ENCODE measurements around the gene SLC8A1.

Gene SLC8A1

GRCh38 chr2:40178171-40178778, 273.6 kb downstream of the SLC8A1 start:
- Histone ChIP-seq H3K4me3 (ENCODE audit: low read length) (no peak overlapping the region), H3K36me3 (ENCODE audit: insufficient read depth, low read length) (no peaks in the 10 kb centered on the region), H3K9me3 (ENCODE audit: low read length) (no peaks in the 10 kb centered on the region)

GRCh38 chr2:40177366-40177765, 274.5 kb downstream of the SLC8A1 start:
- H3K4me1 ChIP-seq (ENCODE audit: insufficient read depth, low read length) = peaks cover 7% of the 10 kb centered on the region
- no peaks in the 10 kb centered on the region for H3K36me3 ChIP-seq (ENCODE audit: insufficient read depth, low read length)
- H3K27me3 ChIP-seq (ENCODE audit: insufficient read depth, low read length) = no peaks in the 10 kb centered on the region
- no peak overlapping the region for H3K4me3 ChIP-seq (ENCODE audit: low read length)
- H3K9me3 ChIP-seq (ENCODE audit: low read length) = no peaks in the 10 kb centered on the region
- H2AFZ ChIP-seq (ENCODE audit: low read depth, low read length) = no peak overlapping the region

More at GRCh38 chr2:40178171-40178778, 273.6 kb downstream of the SLC8A1 start:
- no peaks in the 10 kb centered on the region for H3K27me3 ChIP-seq (ENCODE audit: insufficient read depth, low read length)
- H2AFZ ChIP-seq (ENCODE audit: low read depth, low read length) = no peak overlapping the region
- peaks cover 4% of the 10 kb centered on the region for H3K4me1 ChIP-seq (ENCODE audit: insufficient read depth, low read length)

- H3K4me1 ChIP-seq (ENCODE audit: insufficient read depth, low read length) = peaks cover 7% of the 10 kb centered on the region
- H3K9me3 ChIP-seq (ENCODE audit: low read length) = no peaks in the 10 kb centered on the region
- H3K36me3 ChIP-seq (ENCODE audit: insufficient read depth, low read length) = no peaks in the 10 kb centered on the region
- H3K27me3 ChIP-seq (ENCODE audit: insufficient read depth, low read length) = no peaks in the 10 kb centered on the region
- H3K4me3 ChIP-seq (ENCODE audit: low read length) = no peak overlapping the region
- H2AFZ ChIP-seq (ENCODE audit: low read depth, low read length) = no peak overlapping the region
These were observed 278.6 kb downstream of the SLC8A1 start for GRCh38 chr2:40173276-40173675.

- Histone ChIP-seq H3K4me3 (ENCODE audit: low read length) (no peak overlapping the region), H3K4me1 (ENCODE audit: insufficient read depth, low read length) (peaks cover 20% of the 10 kb centered on the region), H2AFZ (ENCODE audit: low read depth, low read length) (no peak overlapping the region), H3K27me3 (ENCODE audit: insufficient read depth, low read length) (no peaks in the 10 kb centered on the region), H3K9me3 (ENCODE audit: low read length) (no peaks in the 10 kb centered on the region), H3K36me3 (ENCODE audit: insufficient read depth, low read length) (no peaks in the 10 kb centered on the region)
These were observed 282.0 kb downstream of the SLC8A1 start for GRCh38 chr2:40169856-40170255.

GRCh38 chr2:40169430-40169829, 282.5 kb downstream of the SLC8A1 start:
- Histone ChIP-seq H3K36me3 (ENCODE audit: insufficient read depth, low read length) (no peaks in the 10 kb centered on the region), H3K9me3 (ENCODE audit: low read length) (no peaks in the 10 kb centered on the region), H3K27me3 (ENCODE audit: insufficient read depth, low read length) (no peaks in the 10 kb centered on the region), H3K4me3 (ENCODE audit: low read length) (no peak overlapping the region), H2AFZ (ENCODE audit: low read depth, low read length) (no peak overlapping the region), H3K4me1 (ENCODE audit: insufficient read depth, low read length) (peaks cover 20% of the 10 kb centered on the region)

GRCh38 chr2:40168546-40168945, 283.3 kb downstream of the SLC8A1 start:
- H3K27me3 ChIP-seq (ENCODE audit: insufficient read depth, low read length) = no peaks in the 10 kb centered on the region
- no peak overlapping the region for H3K4me3 ChIP-seq (ENCODE audit: low read length)
- peaks cover 18% of the 10 kb centered on the region for H3K4me1 ChIP-seq (ENCODE audit: insufficient read depth, low read length)
- H3K9me3 ChIP-seq (ENCODE audit: low read length) = no peaks in the 10 kb centered on the region
- no peak overlapping the region for H2AFZ ChIP-seq (ENCODE audit: low read depth, low read length)
- no peaks in the 10 kb centered on the region for H3K36me3 ChIP-seq (ENCODE audit: insufficient read depth, low read length)

- no peaks in the 10 kb centered on the region for H3K27me3 ChIP-seq (ENCODE audit: insufficient read depth, low read length)
- no peak overlapping the region for H3K4me3 ChIP-seq (ENCODE audit: low read length)
- H2AFZ ChIP-seq (ENCODE audit: low read depth, low read length) = no peak overlapping the region
- H3K9me3 ChIP-seq (ENCODE audit: low read length) = no peaks in the 10 kb centered on the region
- peaks cover 13% of the 10 kb centered on the region for H3K4me1 ChIP-seq (ENCODE audit: insufficient read depth, low read length)
- H3K36me3 ChIP-seq (ENCODE audit: insufficient read depth, low read length) = no peaks in the 10 kb centered on the region
These were observed 283.9 kb downstream of the SLC8A1 start for GRCh38 chr2:40168032-40168431.

- no peaks in the 10 kb centered on the region for H3K27me3 ChIP-seq (ENCODE audit: insufficient read depth, low read length)
- no peaks in the 10 kb centered on the region for H3K36me3 ChIP-seq (ENCODE audit: insufficient read depth, low read length)
- H3K4me1 ChIP-seq (ENCODE audit: insufficient read depth, low read length) = peaks cover 24% of the 10 kb centered on the region
- no peak overlapping the region for H3K4me3 ChIP-seq (ENCODE audit: low read length)
- H2AFZ ChIP-seq (ENCODE audit: low read depth, low read length) = no peak overlapping the region
- no peaks in the 10 kb centered on the region for H3K9me3 ChIP-seq (ENCODE audit: low read length)
These were observed 285.9 kb downstream of the SLC8A1 start for GRCh38 chr2:40166006-40166405.

GRCh38 chr2:40165509-40165844, 286.4 kb downstream of the SLC8A1 start:
- H3K4me3 ChIP-seq (ENCODE audit: low read length) = no peak overlapping the region
- H3K36me3 ChIP-seq (ENCODE audit: insufficient read depth, low read length) = no peaks in the 10 kb centered on the region
- no peaks in the 10 kb centered on the region for H3K9me3 ChIP-seq (ENCODE audit: low read length)
- peaks cover 24% of the 10 kb centered on the region for H3K4me1 ChIP-seq (ENCODE audit: insufficient read depth, low read length)
- no peak overlapping the region for H2AFZ ChIP-seq (ENCODE audit: low read depth, low read length)
- H3K27me3 ChIP-seq (ENCODE audit: insufficient read depth, low read length) = no peaks in the 10 kb centered on the region

- Histone ChIP-seq H3K4me1 (ENCODE audit: insufficient read depth, low read length) (peaks cover 24% of the 10 kb centered on the region), H3K36me3 (ENCODE audit: insufficient read depth, low read length) (no peaks in the 10 kb centered on the region), H2AFZ (ENCODE audit: low read depth, low read length) (no peak overlapping the region), H3K9me3 (ENCODE audit: low read length) (no peaks in the 10 kb centered on the region), H3K27me3 (ENCODE audit: insufficient read depth, low read length) (no peaks in the 10 kb centered on the region), H3K4me3 (ENCODE audit: low read length) (no peak overlapping the region)
These were observed 287.0 kb downstream of the SLC8A1 start for GRCh38 chr2:40164736-40165508.

GRCh38 chr2:40161986-40162385, 289.9 kb downstream of the SLC8A1 start:
- no peak overlapping the region for H2AFZ ChIP-seq (ENCODE audit: low read depth, low read length)
- no peaks in the 10 kb centered on the region for H3K27me3 ChIP-seq (ENCODE audit: insufficient read depth, low read length)
- H3K9me3 ChIP-seq (ENCODE audit: low read length) = no peaks in the 10 kb centered on the region
- no peak overlapping the region for H3K4me3 ChIP-seq (ENCODE audit: low read length)
- H3K36me3 ChIP-seq (ENCODE audit: insufficient read depth, low read length) = no peaks in the 10 kb centered on the region
- peaks cover 24% of the 10 kb centered on the region for H3K4me1 ChIP-seq (ENCODE audit: insufficient read depth, low read length)

- no peak overlapping the region for H3K4me3 ChIP-seq (ENCODE audit: low read length)
- H3K36me3 ChIP-seq (ENCODE audit: insufficient read depth, low read length) = no peaks in the 10 kb centered on the region
These were observed 291.1 kb downstream of the SLC8A1 start for GRCh38 chr2:40160751-40161218.

GRCh38 chr2:40159333-40159732, 292.6 kb downstream of the SLC8A1 start:
- peaks cover 12% of the 10 kb centered on the region for H3K4me1 ChIP-seq (ENCODE audit: insufficient read depth, low read length)
- no peak overlapping the region for H3K4me3 ChIP-seq (ENCODE audit: low read length)
- H3K36me3 ChIP-seq (ENCODE audit: insufficient read depth, low read length) = no peaks in the 10 kb centered on the region
- H2AFZ ChIP-seq (ENCODE audit: low read depth, low read length) = no peak overlapping the region
- peaks cover 2% of the 10 kb centered on the region for H3K9me3 ChIP-seq (ENCODE audit: low read length)
- no peaks in the 10 kb centered on the region for H3K27me3 ChIP-seq (ENCODE audit: insufficient read depth, low read length)

More at GRCh38 chr2:40160751-40161218, 291.1 kb downstream of the SLC8A1 start:
- Histone ChIP-seq H3K27me3 (ENCODE audit: insufficient read depth, low read length) (no peaks in the 10 kb centered on the region), H3K4me1 (ENCODE audit: insufficient read depth, low read length) (peaks cover 17% of the 10 kb centered on the region), H2AFZ (ENCODE audit: low read depth, low read length) (no peak overlapping the region), H3K9me3 (ENCODE audit: low read length) (peaks cover 2% of the 10 kb centered on the region)
